H9 (cell line): Measurements from ENCODE around the gene BRPF1. TPM values are rescaled to one million over a fixed set of nuclear protein-coding genes. Genes with fewer than 3 reads are reported as not detected.

Experiments used
- DNase-seq: peaks from one replicate; pipeline ENCODE4 v3.0.0-alpha.2; 2017
- H2AFZ ChIP-seq: one replicate; pipeline ENCODE4 v1.6.1; 2013; ENCODE audit warnings: mild to moderate bottlenecking, low read length, control low read depth, moderate library complexity
- H2AK5ac ChIP-seq: 2 replicates; pipeline ENCODE4 v1.6.1; 2013; ENCODE audit warnings: low read length, control low read depth, mixed read lengths; ENCODE audit not compliant: insufficient read length
- H2BK120ac ChIP-seq: one replicate; pipeline ENCODE4 v1.6.1; 2013; ENCODE audit warnings: low read depth, mild to moderate bottlenecking, low read length, control low read depth, inconsistent platforms; ENCODE audit not compliant: poor library complexity, severe bottlenecking
- H2BK12ac ChIP-seq: 2 replicates; pipeline ENCODE4 v1.6.1; 2013; ENCODE audit warnings: low read length, control low read depth, mixed read lengths, low read depth; ENCODE audit not compliant: insufficient read length
- H2BK15ac ChIP-seq: 2 replicates; pipeline ENCODE4 v1.6.1; 2013; ENCODE audit warnings: low read depth, low read length, control low read depth
- H2BK20ac ChIP-seq: one replicate; pipeline ENCODE4 v1.6.1; 2013; ENCODE audit warnings: low read depth, mild to moderate bottlenecking, low read length, control low read depth, inconsistent platforms; ENCODE audit not compliant: poor library complexity, severe bottlenecking
- H2BK5ac ChIP-seq: 2 replicates; pipeline ENCODE4 v1.6.1; 2013; ENCODE audit warnings: low read length, control low read depth, mixed read lengths; ENCODE audit not compliant: insufficient read length
- H3K14ac ChIP-seq: 2 replicates; pipeline ENCODE4 v1.6.1; 2013; ENCODE audit warnings: low read length, control low read depth; ENCODE audit not compliant: insufficient read depth
- H3K18ac ChIP-seq: 2 replicates; pipeline ENCODE4 v1.6.1; 2013; ENCODE audit warnings: low read depth, mild to moderate bottlenecking, mixed read lengths, low read length, control low read depth; ENCODE audit not compliant: insufficient read length
- H3K23ac ChIP-seq: 2 replicates; pipeline ENCODE4 v1.6.1; 2013; ENCODE audit warnings: low read length, control low read depth, mixed read lengths, low read depth; ENCODE audit not compliant: insufficient read length
- H3K23me2 ChIP-seq: 2 replicates; pipeline ENCODE4 v1.6.1; 2013; ENCODE audit warnings: low read depth, mild to moderate bottlenecking, mixed read lengths, low read length, control low read depth; ENCODE audit not compliant: insufficient read length, poor library complexity, severe bottlenecking
- H3K27ac ChIP-seq: 2 replicates; pipeline ENCODE4 v1.5.1; 2013; ENCODE audit warnings: low read length, control low read depth, mixed read lengths, low read depth; ENCODE audit not compliant: insufficient read length
- H3K27me3 ChIP-seq: 2 replicates; pipeline ENCODE4 v1.6.1; 2013; ENCODE audit warnings: low read length, control low read depth, inconsistent platforms; ENCODE audit not compliant: insufficient read depth
- H3K4ac ChIP-seq: 2 replicates; pipeline ENCODE4 v1.6.1; 2013; ENCODE audit warnings: low read depth, mild to moderate bottlenecking, control low read depth, inconsistent platforms, low read length, moderate library complexity
- H3K4me1 ChIP-seq: 2 replicates; pipeline ENCODE4 v1.6.1; 2013; ENCODE audit warnings: low read length, control low read depth, inconsistent platforms; ENCODE audit not compliant: insufficient read depth
- H3K4me2 ChIP-seq: 2 replicates; pipeline ENCODE4 v1.6.1; 2013; ENCODE audit warnings: low read length, control low read depth, mixed read lengths; ENCODE audit not compliant: insufficient read length, insufficient read depth
- H3K56ac ChIP-seq: 2 replicates; pipeline ENCODE4 v1.6.1; 2013; ENCODE audit warnings: low read depth, mild to moderate bottlenecking, mixed read lengths, low read length, control low read depth; ENCODE audit not compliant: insufficient read length
- H3K79me1 ChIP-seq: 2 replicates; pipeline ENCODE4 v1.6.1; 2013; ENCODE audit warnings: low read depth, mild to moderate bottlenecking, moderate library complexity, low read length, control low read depth, inconsistent platforms; ENCODE audit not compliant: insufficient read depth, poor library complexity, severe bottlenecking
- H3K79me2 ChIP-seq: 2 replicates; pipeline ENCODE4 v1.6.1; 2013; ENCODE audit warnings: low read length, control low read depth, inconsistent platforms; ENCODE audit not compliant: insufficient read depth
- H3K9ac ChIP-seq: 2 replicates; pipeline ENCODE4 v1.6.1; 2013; ENCODE audit warnings: low read length, control low read depth, mixed read lengths; ENCODE audit not compliant: insufficient read length; ENCODE audit errors: extremely low read depth
- H3K9me3 ChIP-seq: one replicate; pipeline ENCODE4 v1.6.1; 2013; ENCODE audit warnings: low read depth, low read length, inconsistent platforms; ENCODE audit not compliant: control insufficient read depth
- H3T11ph ChIP-seq: one replicate; pipeline ENCODE4 v1.6.1; 2013; ENCODE audit warnings: mild to moderate bottlenecking, low read length, control low read depth, inconsistent platforms
- H4K20me1 ChIP-seq: one replicate; pipeline ENCODE4 v1.6.1; 2013; ENCODE audit not compliant: control insufficient read depth, insufficient read length, insufficient read depth
- H4K5ac ChIP-seq: 2 replicates; pipeline ENCODE4 v1.6.1; 2013; ENCODE audit warnings: low read depth, mild to moderate bottlenecking, mixed read lengths, low read length, control low read depth; ENCODE audit not compliant: insufficient read length
- H4K8ac ChIP-seq: replicated peaks from 2 replicates; pipeline ENCODE4 v1.6.1; 2013; ENCODE audit warnings: low read length, control low read depth, mixed read lengths, low read depth; ENCODE audit not compliant: insufficient read length
- H4K91ac ChIP-seq: 2 replicates; pipeline ENCODE4 v1.6.1; 2013; ENCODE audit warnings: low read depth, mild to moderate bottlenecking, moderate library complexity, mixed read lengths, low read length, control low read depth; ENCODE audit not compliant: insufficient read length
- H3K27ac Mint-ChIP-seq, 3 experiments: 2 replicates in 2 of 3; 3 replicates in 1 of 3; pipeline ENCODE4 v1.8.0; 2020 to 2021; ENCODE audit warnings: mixed read lengths in 3 of 3, mild to moderate bottlenecking in 1 of 3, moderate library complexity in 1 of 3
- H3K27me3 Mint-ChIP-seq: 2 replicates; pipeline ENCODE4 v1.8.0; 2021; ENCODE audit warnings: low read depth, mild to moderate bottlenecking, moderate library complexity, mixed read lengths
- H3K36me3 Mint-ChIP-seq, 3 experiments: 2 replicates in 2 of 3; 3 replicates in 1 of 3; pipeline ENCODE4 v1.8.0; 2020 to 2021; ENCODE audit warnings: low read depth in 3 of 3, mixed read lengths in 3 of 3; ENCODE audit not compliant: insufficient read depth in 1 of 3
- H3K4me1 Mint-ChIP-seq, 2 experiments: 2 replicates each; pipeline ENCODE4 v1.8.0; 2020; ENCODE audit warnings: mixed read lengths in 2 of 2
- H3K4me3 Mint-ChIP-seq, 2 experiments: 2 replicates in 1 of 2; 3 replicates in 1 of 2; pipeline ENCODE4 v1.8.0; 2020 to 2021; ENCODE audit warnings: mild to moderate bottlenecking in 2 of 2, mixed read lengths in 2 of 2, moderate library complexity in 1 of 2
- H3K9me3 Mint-ChIP-seq, 2 experiments: 2 replicates in 1 of 2; 3 replicates in 1 of 2; pipeline ENCODE4 v1.8.0; 2020; ENCODE audit warnings: mild to moderate bottlenecking in 2 of 2, mixed read lengths in 2 of 2, moderate library complexity in 1 of 2
- CTCF ChIP-seq: fragments of 200-600 bp; sonication (generic); conservative IDR thresholded peaks from 3 replicates; pipeline ENCODE4 v1.8.0; 2021; ENCODE audit warnings: antibody characterized with exemption, mild to moderate bottlenecking
- WGBS: extraction: QIAGEN DNeasy Blood & Tissue Kit; methylation state at CpG from one replicate; pipeline ENCODE4 v1.1.7; 2013; ENCODE audit warnings: missing lambda C conversion rate, low lambda C conversion rate, mixed read lengths; ENCODE audit not compliant: insufficient read length; ENCODE audit errors: extremely low coverage; 5-methylcytosine and 5-hydroxymethylcytosine counted together
- total RNA-seq: library from RNA; stranded (reverse); gene quantifications from 2 replicates; pipeline ENCODE4 v1.2.1, GENCODE V29; 2021

BRPF1 gene
- total RNA-seq, 1 experiment from 2014 or later = 38.6 TPM

- WGBS = no CpG with 5 or more reads among the region's 5 CpGs
- Mint-ChIP-seq H3K4me3 (no peak overlapping the region), H3K4me1 (peaks cover 13% of the 10 kb centered on the region in 2 experiments), H3K27ac (no peak overlapping the region), H3K27me3 (no peaks in the 10 kb centered on the region; the same call in 1 of the 2 replicates), H3K36me3 (peaks cover 49 to 88% (median 79%) of the 10 kb centered on the region in 3 experiments; a peak in 6 of 7 replicates), H3K9me3 (no peaks in the 10 kb centered on the region)
- H4K5ac ChIP-seq = no peak overlapping the region
- H3K27ac ChIP-seq = no peak overlapping the region
- H4K8ac ChIP-seq = no peak overlapping the region
- no peaks in the 10 kb centered on the region for H4K20me1 ChIP-seq
- H3T11ph ChIP-seq = no peak overlapping the region
- no peak overlapping the region for H2AFZ ChIP-seq
- no peaks in the 10 kb centered on the region for H3K79me1 ChIP-seq
- no peak overlapping the region for H2BK20ac ChIP-seq
- H2BK15ac ChIP-seq = no peak overlapping the region
- H2BK120ac ChIP-seq = no peak overlapping the region
- no peak overlapping the region for H3K4ac ChIP-seq
- no peak overlapping the region for H3K14ac ChIP-seq
- no peak overlapping the region for H4K91ac ChIP-seq
- H3K23ac ChIP-seq = no peak overlapping the region
- DNase-seq = no peak
- no peak overlapping the region for H2BK5ac ChIP-seq
- H3K4me2 ChIP-seq = no peak overlapping the region
- H2AK5ac ChIP-seq = no peak overlapping the region
- H3K9me3 ChIP-seq = no peaks in the 10 kb centered on the region
- no peak for TF ChIP-seq CTCF
- no peak overlapping the region for H3K56ac ChIP-seq
- H3K4me1 ChIP-seq = no peaks in the 10 kb centered on the region
- H3K27me3 ChIP-seq = no peaks in the 10 kb centered on the region
- no peak overlapping the region for H2BK12ac ChIP-seq
- H3K9ac ChIP-seq = no peak overlapping the region
- no peaks in the 10 kb centered on the region for H3K23me2 ChIP-seq
- no peak overlapping the region for H3K18ac ChIP-seq
- H3K79me2 ChIP-seq = no peaks in the 10 kb centered on the region
Observed at GRCh38 chr3:9746330-9746729, 14.8 kb downstream of the BRPF1 start.
